OCI-LY7 (cell line): ENCODE data around the gene SLC1A3. TPM values are rescaled to one million over a fixed set of nuclear protein-coding genes. Genes with fewer than 3 reads are reported as not detected.

Experiments used
- BruUV-seq: library from RNA; stranded (reverse); fragments of 400-500 nt; replicated peaks from 2 replicates; lab custom pipeline; 2021; lab: Mats Ljungman, UMichigan
- CTCF ChIA-PET: fragments of 300-600 bp; sonication (Branson Sonifier 250); formaldehyde crosslinking; loops from one replicate; lab custom pipeline; 2022; ENCODE audit warnings: antibody characterized with exemption; ENCODE audit not compliant: unreplicated experiment; lab: Charles Lee
- POLR2A ChIA-PET: fragments of 300-600 bp; sonication (Branson Sonifier 250); formaldehyde crosslinking; loops from one replicate; lab custom pipeline; 2022; ENCODE audit warnings: antibody characterized with exemption; lab: Charles Lee
- DNase-seq: peaks from one replicate; pipeline ENCODE4 v3.0.0-alpha.2; 2015; ENCODE audit warnings: low spot score
- H2AFZ ChIP-seq: fragments of 200-600 bp; sonication (generic), shearing (Covaris generic); 2 replicates; pipeline ENCODE4 v1.6.1; 2014; ENCODE audit warnings: mild to moderate bottlenecking, antibody characterized with exemption, low read length, moderate library complexity
- H3K27ac ChIP-seq: fragments of 200-600 bp; sonication (generic); 2 replicates; pipeline ENCODE4 v1.5.1; 2014; ENCODE audit warnings: mixed run types, low read depth, mild to moderate bottlenecking, moderate library complexity, low read length, inconsistent platforms; ENCODE audit not compliant: poor library complexity, severe bottlenecking
- H3K36me3 ChIP-seq: fragments of 200-600 bp; sonication (generic); 2 replicates; pipeline ENCODE4 v1.6.1; 2014; ENCODE audit warnings: mild to moderate bottlenecking, antibody characterized with exemption, low read length, moderate library complexity, mixed read lengths; ENCODE audit not compliant: insufficient read depth
- H3K4me1 ChIP-seq: fragments of 200-600 bp; sonication (generic); 2 replicates; pipeline ENCODE4 v1.5.1; 2014; ENCODE audit warnings: mild to moderate bottlenecking, low read length; ENCODE audit not compliant: insufficient read depth, poor library complexity, severe bottlenecking
- H3K4me2 ChIP-seq: fragments of 200-600 bp; sonication (generic); 2 replicates; pipeline ENCODE4 v1.6.1; 2014; ENCODE audit warnings: mild to moderate bottlenecking, low read length
- H3K4me3 ChIP-seq: fragments of 200-600 bp; sonication (generic); 2 replicates; pipeline ENCODE4 v1.5.1; 2014; ENCODE audit warnings: mild to moderate bottlenecking, low read depth, low read length; ENCODE audit not compliant: poor library complexity, severe bottlenecking
- H3K79me2 ChIP-seq: fragments of 200-600 bp; sonication (generic); 2 replicates; pipeline ENCODE4 v1.6.1; 2016; ENCODE audit warnings: low read depth, mild to moderate bottlenecking, low read length, moderate library complexity, mixed read lengths; ENCODE audit not compliant: insufficient read depth
- H3K9me2 ChIP-seq: fragments of 200-600 bp; sonication (generic); 2 replicates; pipeline ENCODE4 v1.6.1; 2016; ENCODE audit warnings: mild to moderate bottlenecking, low read length, mixed read lengths; ENCODE audit not compliant: insufficient read depth
- H3K9me3 ChIP-seq: fragments of 200-600 bp; sonication (generic); 2 replicates; pipeline ENCODE4 v1.6.1; 2014; ENCODE audit warnings: mild to moderate bottlenecking, mixed run types, low read length, mixed read lengths
- H4K20me1 ChIP-seq: fragments of 200-600 bp; sonication (generic); 2 replicates; pipeline ENCODE4 v1.6.1; 2014; ENCODE audit warnings: mild to moderate bottlenecking, antibody characterized with exemption, low read length, moderate library complexity, mixed read lengths; ENCODE audit not compliant: insufficient read depth
- CTCF ChIP-seq: fragments of 200-600 bp; sonication (generic); conservative IDR thresholded peaks from 2 replicates; pipeline ENCODE4 v1.5.1; 2014; ENCODE audit warnings: mild to moderate bottlenecking, antibody characterized with exemption, low read length, moderate library complexity, mixed read lengths
- EZH2phosphoT487 ChIP-seq: fragments of 200-600 bp; sonication (generic); IDR thresholded peaks from 2 replicates; pipeline ENCODE4 v1.6.1; 2018; ENCODE audit warnings: low read depth, borderline replicate concordance, mild to moderate bottlenecking, mixed run types, antibody characterized with exemption, low read length, moderate library complexity, mixed read lengths
- intact Hi-C: fragments of 100-400 bp; cut with micrococcal nuclease; formaldehyde crosslinking; loops from one replicate; pipeline ENCODE4 v1.10.0; 2022; ENCODE audit not compliant: unreplicated experiment
- total RNA-seq, 2 experiments: library from RNA; depleted of rRNA in 1 of 2; stranded (reverse); fragments of >200 nt in 1 of 2; shearing (Covaris generic) in 1 of 2; gene quantifications; 2 replicates each; pipeline ENCODE4 v1.2.3, GENCODE V29; 2014 to 2022

SLC1A3 gene
- total RNA-seq, 2 experiments from 2014 or later: not detected

- Histone ChIP-seq H3K79me2 (0 out of 2 replicates have a peak, but pooled peaks cover 4% of the 10 kb centered on the region), H2AFZ (no peak overlapping the region), H3K36me3 (no peaks in the 10 kb centered on the region; the same call in 1 of the 2 replicates), H3K27ac (no peak overlapping the region), H3K4me2 (no peak overlapping the region), H4K20me1 (no peaks in the 10 kb centered on the region), H3K9me2 (no peaks in the 10 kb centered on the region), H3K4me1 (peaks cover 41% of the 10 kb centered on the region), H3K9me3 (no peaks in the 10 kb centered on the region; the same call in 1 of the 2 replicates), H3K4me3 (no peak overlapping the region)
- CTCF ChIA-PET: interaction anchor here (1.1 kb wide), 1 partner anchor 23 kb away, joined by 3 read pairs; no protein-coding TSS in a partner anchor
- TF ChIP-seq EZH2phosphoT487 (no peak), CTCF (no peak)
- intact Hi-C loops: no loop called here
- POLR2A ChIA-PET: interaction anchor here (0.6 to 1.1 kb wide), 2 partner anchors 18 to 270 kb away, joined by 3 to 5 read pairs; no protein-coding TSS in a partner anchor
- no TSS peak for BruUV-seq
- no peak for DNase-seq
These were observed 112.9 kb downstream of the SLC1A3 start for GRCh38 chr5:36719282-36719681.

GRCh38 chr5:36720688-36721087 is 114.3 kb downstream of the SLC1A3 start:
- H2AFZ ChIP-seq: no peak overlapping the region
- intact Hi-C loops: no loop called here
- H3K9me2 ChIP-seq: no peaks in the 10 kb centered on the region
- ChIA-PET POLR2A (interaction anchor here (0.7 to 1.1 kb wide), 7 partner anchors 8 to 570 kb away, joined by 3 to 5 read pairs (median 3); no protein-coding TSS in a partner anchor), CTCF (no interaction called here)
- H3K9me3 ChIP-seq: no peaks in the 10 kb centered on the region; the same call in 1 of the 2 replicates
- TF ChIP-seq EZH2phosphoT487 (no peak), CTCF (no peak)
- no peaks in the 10 kb centered on the region for H4K20me1 ChIP-seq
- H3K4me3 ChIP-seq: peak overlapping the region; percentile 39
- peaks cover 54% of the 10 kb centered on the region for H3K4me1 ChIP-seq
- no TSS peak for BruUV-seq
- H3K36me3 ChIP-seq: no peaks in the 10 kb centered on the region; the same call in 1 of the 2 replicates
- peak; percentile 27 for DNase-seq
- 0 out of 2 replicates have a peak, but pooled peaks cover 4% of the 10 kb centered on the region for H3K79me2 ChIP-seq
- peak overlapping the region; percentile 62 for H3K4me2 ChIP-seq
- H3K27ac ChIP-seq: no peak overlapping the region
